ENCODE results near the gene MRAP2.

GRCh38 chr6:84119277-84119676 is 85.7 kb downstream of the MRAP2 start:
- TF ChIP-seq POLR2A (IDR thresholded peaks at IDR 0.05; ENCODE audit: low read depth, low read length) (no peak), POLR2AphosphoS5 (IDR thresholded peaks at IDR 0.05; ENCODE audit: low read depth, low read length) (no peak)

Data from GM12892 (cell line).